GM21529 (cell line): ENCODE data around the gene GNB1L.

Experiments
- ATAC-seq: cut with Tn5 transposase; IDR thresholded peaks from one replicate; pipeline ENCODE4 v1.9.1; 2021; ENCODE audit not compliant: unreplicated experiment

The GNB1L gene

DNA sequence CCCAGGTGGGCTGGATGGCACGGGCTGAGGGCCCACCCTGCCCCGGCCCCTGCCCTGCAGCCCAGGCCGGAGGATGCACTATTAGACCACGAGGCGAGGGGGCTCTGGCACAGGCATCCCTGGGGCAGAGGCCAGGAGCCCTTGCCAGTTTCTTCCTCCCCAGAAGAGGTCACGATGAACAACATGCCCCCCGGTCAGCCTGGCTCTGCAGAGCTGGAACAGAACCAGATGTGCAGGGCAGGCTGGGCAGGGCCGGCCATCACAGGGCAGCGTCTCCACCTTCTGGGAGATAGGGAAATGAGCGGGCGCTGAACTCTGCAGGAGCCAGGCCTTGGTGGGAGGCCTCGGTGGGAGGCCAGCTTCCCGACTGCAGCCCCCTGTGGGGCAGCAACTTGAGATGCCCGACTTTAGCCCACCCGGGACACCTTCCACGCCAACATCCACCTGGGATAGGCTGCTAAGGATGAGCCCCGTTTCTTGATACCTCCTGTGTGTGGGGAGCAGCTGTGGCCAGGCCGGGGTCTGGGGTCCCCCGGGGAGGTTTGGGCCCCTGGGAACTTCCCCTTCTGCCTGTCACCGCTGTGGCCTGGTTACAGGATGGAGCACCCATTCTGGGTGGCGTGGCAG, 21.8 kb upstream of the GNB1L start:
- ATAC-seq, result no peak

DNA sequence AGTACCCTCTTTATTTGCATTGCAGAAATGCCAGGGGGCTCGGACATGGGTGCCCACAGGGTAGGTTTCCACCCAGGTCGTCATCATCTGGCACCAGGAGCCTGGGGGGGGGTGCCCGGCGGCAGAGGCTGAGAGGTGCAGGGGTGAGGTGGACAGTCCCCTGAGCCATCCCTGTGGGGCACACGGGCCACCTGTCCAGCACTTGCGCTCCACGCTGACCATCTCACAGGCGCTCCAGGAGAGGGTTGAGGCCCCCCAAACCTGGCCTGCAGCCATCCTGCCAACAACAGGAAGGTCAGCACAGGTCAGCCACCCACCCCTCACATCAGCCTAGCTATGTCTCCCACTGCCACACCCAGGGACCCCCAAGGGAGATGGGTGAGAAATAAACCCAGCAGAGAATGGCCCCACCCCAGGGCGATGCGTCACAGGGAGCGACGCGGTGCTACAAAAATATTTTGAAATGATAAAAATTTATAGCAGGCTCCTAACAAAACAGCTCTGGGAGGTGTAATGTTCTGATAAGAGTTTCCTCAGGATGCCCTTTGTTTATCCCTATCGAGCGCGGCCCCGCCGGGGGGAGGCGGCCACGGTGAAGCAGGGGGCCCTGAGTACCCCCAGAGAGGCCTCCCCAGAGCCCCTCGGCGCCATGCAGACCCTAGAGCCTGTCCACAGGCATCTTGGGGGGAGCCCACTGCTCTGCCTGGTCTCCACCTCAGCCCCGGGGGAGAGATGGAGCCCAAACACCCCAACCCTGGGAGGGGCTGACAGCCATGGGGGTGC, 21.0 kb upstream of the GNB1L start:
- ATAC-seq, result no peak

DNA sequence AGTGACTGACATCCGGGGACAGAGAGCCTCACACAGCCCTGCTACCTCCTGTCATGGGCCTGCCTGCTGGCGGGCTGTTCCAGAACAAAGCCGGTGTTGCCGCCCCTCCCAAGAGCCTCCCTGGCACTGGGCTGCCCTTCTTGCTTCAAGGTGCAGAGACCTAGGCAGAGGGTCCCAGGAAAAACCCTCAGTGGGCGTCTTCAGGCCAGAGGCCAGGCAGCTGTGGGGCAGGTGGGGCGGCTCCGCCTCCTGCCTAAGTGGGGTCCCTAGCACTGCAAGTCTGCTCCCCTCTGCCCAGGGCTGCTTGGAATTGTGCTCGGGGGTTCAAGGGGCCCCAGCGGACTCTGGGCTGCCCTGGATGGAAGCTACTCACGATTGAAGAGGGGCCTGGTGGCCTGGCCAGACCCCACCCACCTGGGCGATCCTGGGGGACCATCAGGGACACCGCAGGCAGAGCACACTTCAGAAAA, 20.4 kb upstream of the GNB1L start:
- no peak for ATAC-seq

DNA sequence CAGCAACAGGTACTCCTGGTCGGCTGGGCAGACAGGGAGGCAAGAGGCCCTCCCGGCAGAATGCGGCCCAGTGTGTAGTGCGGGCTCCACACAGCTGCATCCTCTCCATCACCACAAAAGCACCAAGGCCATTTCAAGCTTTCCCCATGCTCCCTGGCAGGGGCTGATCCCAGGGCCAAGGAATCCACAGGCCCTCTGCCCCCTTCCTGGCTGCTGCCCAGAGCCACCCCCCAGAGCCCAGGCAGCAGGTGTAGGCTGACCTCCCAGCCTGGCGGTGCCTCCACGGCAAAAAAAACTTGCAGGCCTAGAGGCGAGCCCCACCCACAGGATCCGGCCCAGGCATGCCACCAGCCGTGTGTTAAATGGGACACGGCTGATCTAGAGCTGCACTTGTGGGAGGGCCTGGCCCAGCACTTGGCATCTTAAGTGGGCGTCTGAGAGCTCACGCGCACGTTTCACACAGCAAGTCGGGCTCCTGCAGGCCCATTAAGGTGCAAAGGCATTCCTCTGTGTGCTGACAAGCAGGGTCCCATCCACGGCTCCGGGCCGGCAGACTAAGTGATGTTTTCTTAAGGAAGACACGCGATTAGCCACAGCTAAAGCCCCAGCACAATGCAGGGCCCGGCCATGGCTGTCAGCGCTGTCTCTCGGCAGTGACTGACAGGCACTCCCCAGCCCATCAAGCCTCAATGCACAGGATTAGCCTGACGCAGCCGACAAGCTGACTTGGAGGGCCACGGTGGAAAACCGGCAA, 19.8 kb upstream of the GNB1L start:
- ATAC-seq, result no peak

DNA sequence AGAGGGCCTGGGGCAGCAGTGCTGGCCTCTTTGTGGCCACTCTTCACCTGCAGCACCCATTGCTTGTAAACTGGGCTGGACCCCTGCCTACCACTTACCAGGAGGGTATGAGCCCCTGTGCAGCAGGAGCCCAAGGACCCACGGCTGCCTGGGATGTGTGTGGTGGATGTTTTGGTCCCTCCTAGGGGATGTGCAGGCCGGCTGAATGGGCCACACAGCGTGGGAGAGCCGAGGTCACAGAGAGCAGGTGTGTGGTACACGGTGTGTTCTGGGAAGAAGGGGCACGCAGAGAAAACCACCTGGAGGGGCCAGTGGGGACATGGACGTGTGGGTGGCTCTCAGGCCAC, 19.3 kb upstream of the GNB1L start:
- no peak for ATAC-seq

DNA sequence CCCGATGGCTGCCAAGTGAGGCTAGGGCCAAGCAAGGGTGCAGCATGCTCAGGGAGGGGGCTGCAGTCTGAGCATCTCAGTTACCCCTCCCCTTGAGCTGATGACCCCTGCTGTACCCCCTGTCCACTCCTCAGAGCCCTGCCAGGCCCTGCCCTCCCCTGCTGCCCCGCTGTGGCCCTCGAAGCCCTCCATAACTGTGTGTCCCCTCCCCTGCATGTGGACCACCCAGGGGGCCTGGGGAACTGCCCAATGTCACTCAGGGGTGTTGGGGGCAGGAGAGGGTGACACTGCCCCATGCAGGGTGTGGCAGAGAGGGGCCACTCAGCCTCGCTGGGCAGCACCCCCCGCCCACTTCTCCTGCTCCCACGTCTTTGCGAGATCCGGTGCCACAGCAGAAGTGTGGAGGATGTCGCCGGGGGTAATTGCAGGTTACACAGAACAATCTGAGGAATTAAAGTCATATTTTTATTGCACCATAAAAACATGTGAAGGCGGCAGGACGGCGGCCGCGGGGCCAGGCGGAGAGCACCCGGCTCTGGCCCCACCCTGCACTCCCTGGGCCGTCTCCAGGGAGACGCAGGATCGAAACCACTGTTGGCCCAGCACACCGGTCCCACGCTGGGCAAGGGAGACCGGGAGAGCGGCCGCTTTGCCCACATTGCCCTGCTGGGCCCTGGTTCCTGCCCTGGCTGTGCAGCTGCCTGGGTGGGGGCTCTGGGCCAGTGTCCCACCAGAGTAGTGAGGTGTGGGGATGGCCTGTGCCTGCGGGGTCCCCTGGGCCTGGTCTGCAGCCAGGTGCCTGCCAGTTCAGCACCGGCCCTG, 18.7 kb upstream of the GNB1L start:
- ATAC-seq, result no peak

DNA sequence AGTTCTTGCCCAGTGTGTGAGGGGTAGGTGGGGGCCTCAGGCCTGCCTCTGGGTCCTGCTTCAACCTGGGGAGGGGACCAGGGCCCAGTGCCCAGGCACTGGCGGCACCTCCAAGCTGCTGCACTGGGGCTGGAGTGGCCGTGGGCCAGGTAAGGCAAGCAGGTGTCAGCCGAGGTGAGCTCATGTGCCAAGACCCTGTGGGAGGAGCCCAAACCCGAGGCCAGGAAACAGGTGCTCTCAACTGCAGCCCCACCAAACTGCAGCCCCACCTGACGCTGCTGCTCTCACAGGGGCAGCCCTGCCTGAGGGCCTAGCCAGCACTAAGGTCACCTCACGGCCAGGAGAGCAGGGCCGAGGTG, 18.1 kb upstream of the GNB1L start:
- ATAC-seq, result no peak

DNA sequence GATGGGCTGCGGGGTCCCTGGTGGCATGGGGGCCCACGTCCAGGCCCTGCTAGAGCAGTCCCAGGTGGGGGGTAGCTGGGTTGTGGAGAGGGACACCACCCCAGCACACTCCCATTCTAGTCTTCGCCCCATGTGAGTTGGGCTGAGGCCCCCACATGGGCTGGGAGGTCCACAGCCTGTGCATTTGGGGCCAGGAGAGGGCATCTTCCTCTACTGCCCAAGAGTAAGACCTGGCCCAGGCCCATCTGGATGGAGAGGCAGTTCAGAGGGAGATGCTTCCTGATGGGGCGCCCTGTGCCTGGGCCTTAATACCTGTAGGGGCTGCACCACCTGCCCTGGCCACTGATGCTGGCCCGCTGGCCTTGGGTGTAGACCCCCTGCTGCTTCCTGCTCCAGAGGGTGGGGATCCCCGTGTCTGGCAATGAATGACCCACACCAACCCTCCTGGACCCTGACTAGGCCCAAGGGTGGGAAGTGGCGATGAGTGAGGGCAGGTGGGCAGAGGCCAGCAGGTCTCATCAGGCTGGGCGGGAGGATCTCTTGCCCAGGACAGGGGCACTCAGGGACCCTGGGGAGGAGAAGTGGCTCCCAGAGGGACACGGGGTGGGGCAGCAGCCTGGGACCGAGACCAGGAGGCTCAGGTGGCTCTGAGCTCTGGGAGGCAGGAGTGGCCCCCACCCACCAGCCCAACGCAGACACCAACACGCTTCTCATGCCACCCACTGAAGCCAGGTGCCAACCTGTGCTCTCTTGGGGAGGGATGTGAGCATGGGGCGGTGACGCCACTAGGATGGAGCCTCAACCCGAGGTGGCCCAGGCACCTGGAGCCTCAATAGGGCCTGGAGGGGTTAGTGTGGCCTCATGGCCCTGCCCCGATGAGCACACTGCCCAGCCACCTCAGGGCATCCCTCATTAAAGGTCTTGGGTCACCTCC, 17.4 kb upstream of the GNB1L start:
- ATAC-seq, result no peak

DNA sequence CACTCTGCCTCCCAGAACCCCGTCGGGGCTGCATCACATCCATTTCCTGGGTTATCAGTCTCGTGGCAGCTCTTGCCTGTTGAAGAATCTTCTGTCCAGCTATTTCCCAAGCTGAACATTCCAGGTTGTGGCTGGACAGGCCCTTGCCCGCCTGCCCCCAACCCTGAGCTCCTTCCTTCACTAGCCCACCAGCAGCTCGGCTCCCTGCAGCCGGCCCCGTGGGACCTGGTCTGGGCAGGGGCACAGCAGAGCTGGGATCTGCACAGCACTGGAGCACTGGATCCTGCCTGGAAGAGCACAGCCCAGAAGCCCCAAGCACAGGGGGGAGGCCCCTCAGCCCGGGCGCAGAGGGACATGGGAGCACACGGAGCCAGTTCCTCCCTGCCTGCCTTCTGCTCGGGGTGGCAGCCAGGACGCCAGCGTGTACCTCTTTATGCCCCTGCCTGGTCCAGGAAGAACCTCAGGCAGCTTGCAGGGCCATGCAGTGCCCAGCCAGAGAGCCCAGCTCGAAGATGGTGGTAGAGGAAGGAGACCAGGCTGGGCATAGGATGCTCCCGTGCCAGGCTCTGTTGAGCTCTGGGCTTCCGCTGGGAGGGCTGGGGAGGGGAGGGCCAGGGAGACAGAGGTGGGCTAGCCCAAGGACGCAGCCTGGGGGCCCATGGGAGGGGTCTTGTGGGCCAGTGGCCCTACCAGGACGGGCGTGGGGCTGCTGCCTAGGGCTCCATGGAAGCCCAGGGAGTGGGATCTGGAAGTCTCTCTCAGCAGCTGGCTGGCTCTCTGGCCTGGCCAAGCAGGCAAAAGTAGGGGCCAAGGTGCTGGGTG, 16.6 kb upstream of the GNB1L start:
- no peak for ATAC-seq

DNA sequence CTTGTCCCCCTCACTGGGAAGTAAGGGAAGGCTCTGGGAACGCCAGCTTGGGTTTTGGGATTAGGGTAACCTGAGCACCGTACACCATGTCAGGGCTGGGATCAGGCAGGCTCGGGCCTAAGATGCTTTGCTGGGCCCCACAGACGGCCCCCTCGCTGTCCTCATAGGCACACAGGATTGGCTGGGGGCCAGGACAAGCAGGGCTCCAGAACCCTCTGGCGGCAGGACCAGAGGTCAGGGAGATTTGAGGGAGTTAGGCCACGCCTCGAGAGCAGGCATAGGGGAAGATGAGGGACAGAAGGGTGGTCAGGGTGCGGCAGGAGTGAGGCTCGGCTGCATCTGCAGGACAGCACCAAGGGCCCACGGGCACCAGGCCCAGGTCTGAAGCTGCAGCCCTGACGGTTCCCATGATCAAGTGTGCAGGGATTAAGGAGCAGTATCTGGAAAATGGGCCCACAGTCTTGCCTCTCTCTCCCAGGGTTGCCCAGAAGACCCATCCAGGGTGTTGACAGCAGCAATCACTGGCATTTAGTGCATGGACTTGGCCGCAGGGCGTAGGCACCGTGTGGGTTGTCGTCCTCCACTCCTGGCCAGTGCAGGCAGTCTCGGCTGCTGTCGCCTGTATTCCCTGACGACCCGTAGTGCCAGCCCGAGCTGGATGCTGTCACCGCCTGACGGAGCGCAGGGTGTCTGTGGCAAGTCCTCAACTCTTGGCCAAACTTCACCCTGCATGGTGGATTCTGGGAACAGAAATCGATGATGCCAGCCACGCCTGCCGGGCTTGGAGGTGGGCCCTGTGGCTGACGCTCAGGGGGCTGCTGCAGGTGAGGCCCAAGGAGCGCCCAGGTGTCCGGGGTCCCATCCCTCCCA, 15.7 kb upstream of the GNB1L start:
- ATAC-seq, result no peak

DNA sequence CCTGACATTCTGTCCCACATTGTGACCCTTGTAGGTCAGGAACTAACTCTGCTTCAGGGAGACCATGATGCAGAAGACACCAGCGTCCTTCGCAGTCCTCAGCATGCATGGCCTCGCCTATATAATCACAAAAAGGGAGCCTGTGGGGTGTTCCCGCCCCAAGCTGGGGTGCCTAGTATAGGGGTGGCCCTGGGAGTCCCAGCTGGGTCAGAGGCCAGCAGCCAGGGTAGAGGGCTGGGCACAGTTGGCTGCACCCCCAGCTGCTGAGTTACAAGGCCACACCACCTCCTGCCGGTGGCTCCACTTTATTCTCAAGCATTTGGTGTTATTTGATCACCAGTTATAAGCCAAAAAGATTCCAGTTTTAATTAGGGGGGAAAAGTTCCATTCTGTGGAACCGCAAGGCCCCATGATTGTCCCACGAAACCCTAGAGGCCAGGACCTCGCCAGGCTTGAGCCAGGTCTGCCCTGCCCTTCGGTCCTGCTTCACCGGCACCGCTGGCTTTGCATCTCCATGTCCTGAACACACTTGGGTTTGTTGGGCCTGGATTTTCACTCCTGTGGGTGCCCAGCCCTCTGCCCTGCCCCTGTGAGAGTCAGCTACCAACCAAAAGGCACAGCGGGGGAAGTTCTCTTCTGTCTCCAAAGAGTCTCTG, 15.0 kb upstream of the GNB1L start:
- no peak for ATAC-seq

DNA sequence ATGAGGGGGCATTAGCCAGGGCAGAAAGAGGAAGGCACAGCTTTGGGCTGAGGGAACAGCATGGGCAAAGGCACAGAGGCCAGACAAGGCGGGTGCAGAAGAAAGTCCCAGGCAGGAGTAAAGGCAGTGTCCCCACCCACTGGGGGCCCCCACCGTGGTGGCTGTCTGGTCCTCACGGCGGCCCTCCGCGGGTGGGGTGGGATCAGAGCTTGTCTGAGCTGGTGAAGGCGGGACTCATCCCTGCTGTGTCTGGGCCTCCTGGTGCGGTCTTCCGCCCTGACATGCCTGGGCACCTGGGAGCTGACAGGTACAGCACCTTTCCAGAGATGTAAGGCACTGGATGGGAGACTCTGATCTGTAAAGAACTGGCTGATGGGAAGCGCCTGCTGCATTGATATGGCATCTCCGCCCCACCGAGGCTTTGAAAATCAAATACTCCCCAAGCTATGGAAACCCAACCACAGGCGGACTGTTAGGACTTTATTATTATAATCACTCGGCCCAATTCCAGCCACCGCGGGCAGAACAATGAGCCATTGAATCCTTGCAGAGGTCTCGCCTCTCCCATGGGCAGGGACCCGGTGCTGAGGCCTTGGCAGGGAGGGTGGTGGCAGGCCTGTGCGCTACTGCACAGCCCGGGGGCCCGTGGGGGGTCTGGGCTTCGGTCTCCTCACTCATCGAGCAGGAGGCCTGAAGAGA, 14.2 kb upstream of the GNB1L start:
- no peak for ATAC-seq

DNA sequence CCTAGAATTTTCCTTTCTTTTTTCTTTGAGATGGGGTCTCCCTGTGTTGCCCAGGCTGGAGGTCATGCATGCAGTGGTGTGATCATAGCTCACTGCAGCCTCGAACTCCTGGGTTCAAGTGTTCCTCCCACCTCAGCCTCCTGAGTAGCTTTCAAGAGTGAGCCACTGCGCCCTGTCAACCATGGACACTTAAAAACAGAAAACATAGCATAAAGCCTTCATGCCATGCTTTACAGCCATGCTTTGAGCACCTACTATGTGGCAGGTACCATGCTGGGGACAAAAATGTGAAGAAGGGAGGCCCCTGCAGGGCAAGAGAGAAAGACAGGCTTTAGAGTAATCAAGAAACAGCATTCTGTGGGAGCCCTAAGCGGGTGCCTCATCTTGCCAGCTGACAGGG, 13.7 kb upstream of the GNB1L start:
- no peak for ATAC-seq

DNA sequence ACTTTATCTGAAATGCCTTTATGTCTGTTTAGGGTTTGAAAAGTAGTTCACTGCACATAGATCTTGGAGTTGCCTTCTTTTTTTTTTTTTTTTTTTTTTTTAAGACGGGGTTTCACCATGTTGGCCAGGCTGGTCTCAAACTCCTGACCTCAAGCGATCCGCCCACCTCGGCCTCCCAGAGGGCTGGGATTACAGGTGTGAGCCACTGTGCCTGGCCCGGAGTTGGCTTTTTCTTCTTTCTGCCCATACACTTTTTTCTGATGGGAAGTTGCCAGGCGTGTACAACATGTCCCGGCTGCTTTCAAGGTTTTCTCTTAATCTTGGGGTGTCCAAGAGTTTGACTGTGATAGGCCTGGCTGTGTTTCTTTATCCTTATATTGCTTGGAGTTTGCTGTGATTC, 12.9 kb upstream of the GNB1L start:
- ATAC-seq, result no peak

DNA sequence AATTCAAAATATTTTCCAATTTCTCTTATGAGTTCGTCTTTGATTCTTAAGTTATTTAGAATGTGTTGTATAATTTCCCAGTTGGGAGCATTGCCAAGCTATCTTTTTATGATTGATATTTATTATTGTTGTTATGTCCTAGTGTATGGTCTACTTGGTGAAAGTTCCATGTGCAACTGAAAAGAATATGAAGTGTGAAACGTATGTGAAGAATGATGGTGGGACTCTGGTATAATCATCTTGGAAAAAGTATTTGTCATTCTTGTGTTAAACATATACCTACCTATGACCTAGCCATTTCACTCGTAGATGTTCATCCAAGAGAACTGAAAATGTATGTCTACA, 12.0 kb upstream of the GNB1L start:
- no peak for ATAC-seq

DNA sequence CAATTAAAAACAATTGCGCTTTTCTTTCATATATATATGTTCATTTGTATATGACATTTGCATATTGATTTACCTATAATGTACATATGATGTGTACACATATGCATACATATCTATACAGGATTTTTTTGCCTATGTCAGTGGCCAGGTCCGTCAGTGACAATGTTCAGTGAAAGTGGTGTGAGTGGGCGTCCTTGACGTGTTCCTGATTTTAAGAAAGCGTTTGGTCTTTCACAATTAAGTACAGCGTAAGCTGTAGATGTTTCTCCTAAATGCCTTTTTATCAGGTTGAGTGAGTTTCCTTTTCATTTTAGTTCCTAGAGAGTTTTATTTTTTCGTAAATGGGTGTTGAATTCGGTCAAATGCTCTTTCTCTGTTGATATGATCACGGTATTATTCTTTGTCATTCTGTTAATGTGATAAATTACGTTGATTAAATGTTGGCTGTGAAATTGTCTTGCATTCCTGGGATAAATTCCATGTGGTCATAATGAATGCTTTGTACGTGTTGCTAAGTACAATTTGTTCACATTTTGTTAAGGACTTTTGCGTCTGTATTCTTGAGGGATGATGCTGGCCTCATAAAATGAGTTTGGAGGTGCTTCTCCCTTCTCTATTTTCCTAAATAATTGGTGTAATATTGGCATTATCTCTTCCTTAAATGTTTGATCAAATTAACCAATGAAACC, 10.6 kb upstream of the GNB1L start:
- no peak for ATAC-seq

DNA sequence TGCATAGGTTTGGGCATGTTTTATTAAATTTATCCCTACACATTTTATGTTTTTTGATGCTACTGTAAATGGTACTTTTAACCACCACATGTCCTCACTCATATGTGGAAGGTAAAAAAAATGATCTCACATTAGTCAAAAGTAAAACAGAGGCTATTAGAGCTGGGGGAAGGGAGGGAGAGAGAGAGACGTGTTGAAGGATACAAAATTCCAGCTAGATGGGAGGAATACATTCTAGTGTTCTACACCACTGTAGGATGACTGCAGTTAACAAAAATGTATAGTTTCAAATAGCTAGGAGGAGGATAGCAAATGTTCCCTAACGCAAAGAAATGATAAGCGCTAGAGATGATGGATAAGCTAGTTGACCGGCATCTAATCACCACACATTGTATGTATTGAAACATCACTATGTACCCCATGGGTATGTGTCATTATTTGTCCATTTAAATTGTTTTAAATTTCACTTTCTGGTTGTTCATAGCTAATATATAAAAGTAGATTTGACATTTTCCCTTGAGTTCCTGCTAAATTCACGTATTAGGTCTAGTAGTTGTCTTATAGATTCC, 9.9 kb upstream of the GNB1L start:
- ATAC-seq, result no peak
